Naive thymus-derived CD8-positive, alpha-beta T cell (primary cell): ENCODE results near the gene RANBP3. TPM values are rescaled to one million over a fixed set of nuclear protein-coding genes. Genes with fewer than 3 reads are reported as not detected.
"Not testable (repeated sequence)": the region's sequence is repeated elsewhere in the genome, so short reads cannot be mapped to it uniquely, and the experiment has no call there.

Experiments
- ATAC-seq, 2 donors: fragments of 150-1000 bp; cut with Tn5 transposase in 1 of 2; sonication (Bioruptor Pico), chemical (Tn5 transposase) in 1 of 2; 1 replicate in 1 of 2; 2 replicates in 1 of 2; pipeline ENCODE4 v1.10.0; 2021; ENCODE audit warnings: mild to moderate bottlenecking in 2 of 2, moderate library complexity in 2 of 2
- POLR2A ChIA-PET: fragments of 350-600 bp; sonication (Branson Sonifier 250); formaldehyde crosslinking; loops from one replicate; lab custom pipeline; 2021; ENCODE audit warnings: antibody characterized with exemption; lab: Charles Lee
- DNase-seq, 10 donors: peaks; one replicate each; pipeline versions ENCODE4 v3.0.0 to v3.0.0-alpha.2; 2020 to 2022
- H3K27ac Mint-ChIP-seq, 10 donors: one replicate each; pipeline ENCODE4 v1.8.0; 2020 to 2022; ENCODE audit warnings: mild to moderate bottlenecking in 10 of 10, mixed read lengths in 10 of 10, moderate library complexity in 4 of 10, inconsistent platforms in 1 of 10
- H3K27me3 Mint-ChIP-seq, 5 donors: one replicate each; pipeline ENCODE4 v1.8.0; 2021 to 2022; ENCODE audit warnings: mixed read lengths in 5 of 5
- H3K36me3 Mint-ChIP-seq, 3 donors: one replicate each; pipeline ENCODE4 v1.8.0; 2020 to 2022; ENCODE audit warnings: mixed read lengths in 3 of 3, mild to moderate bottlenecking in 2 of 3, inconsistent platforms in 1 of 3
- H3K4me1 Mint-ChIP-seq, 4 donors: one replicate each; pipeline ENCODE4 v1.8.0; 2021 to 2022; ENCODE audit warnings: mixed read lengths in 4 of 4
- H3K4me3 Mint-ChIP-seq, 10 donors: one replicate each; pipeline ENCODE4 v1.8.0; 2020 to 2022; ENCODE audit warnings: mild to moderate bottlenecking in 10 of 10, mixed read lengths in 10 of 10, moderate library complexity in 6 of 10, inconsistent platforms in 1 of 10
- H3K9me3 Mint-ChIP-seq, 9 donors: one replicate each; pipeline ENCODE4 v1.8.0; 2020 to 2022; ENCODE audit warnings: mixed read lengths in 9 of 9, mild to moderate bottlenecking in 3 of 9, inconsistent platforms in 1 of 9, moderate library complexity in 1 of 9
- polyA plus RNA-seq, 3 donors: library from polyadenylated mRNA; unstranded; fragments of 300-500 nt; fragmentation: Illumina TruSeq; gene quantifications; one replicate each; pipeline ENCODE4 v1.2.3, GENCODE V29; 2021
- total RNA-seq, 8 experiments: library from RNA in 2 of 8; stranded (reverse) in 2 of 8; gene quantifications; one replicate each; pipeline ENCODE4 v1.2.3 and lab custom pipeline; 2021 to 2026

Gene RANBP3
- total and polyA plus RNA-seq, 5 experiments from 2014 or later: 7.7 to 145 (median 13.0) TPM

- H3K27ac Mint-ChIP-seq: peak overlapping the region in 1 of 10 donors; percentile 6
- POLR2A ChIA-PET: interaction anchor here (1.2 to 4.7 kb wide), 2 partner anchors 13 to 67 kb away, joined by 3 to 26 read pairs; partner anchors contain the start of genes NDUFA11 and VMAC
These were observed 87.8 kb downstream of the RANBP3 start for GRCh38 chr19:5890099-5890498.

GRCh38 chr19:5889288-5889971, 88.5 kb downstream of the RANBP3 start:
- Mint-ChIP-seq H3K36me3 (peaks cover 0 to 2% (median 0%) of the 10 kb centered on the region in 3 donors), H3K27ac (peak overlapping the region in 3 of 10 donors; percentile 6 to 61 (median 35)), H3K27me3 (peaks cover 6 to 41% (median 15%) of the 10 kb centered on the region in 5 donors), H3K9me3 (no peaks in the 10 kb centered on the region), H3K4me1 (peaks cover 0 to 7% (median 3%) of the 10 kb centered on the region in 4 donors), H3K4me3 (no peak overlapping the region)
- POLR2A ChIA-PET: interaction anchor here (0.8 to 4.7 kb wide), 2 partner anchors 14 to 25 kb away, joined by 5 to 26 read pairs; partner anchors contain the start of genes CAPS, NDUFA11 and VMAC
- no peak for DNase-seq
- ATAC-seq: no peak

More at GRCh38 chr19:5890099-5890498, 87.8 kb downstream of the RANBP3 start:
- Mint-ChIP-seq H3K4me3 (no peak overlapping the region), H3K36me3 (peaks cover 0 to 4% (median 0%) of the 10 kb centered on the region in 3 donors), H3K9me3 (no peaks in the 10 kb centered on the region), H3K27me3 (peaks cover 6 to 38% (median 15%) of the 10 kb centered on the region in 5 donors), H3K4me1 (peaks cover 0 to 7% (median 3%) of the 10 kb centered on the region in 4 donors)
- DNase-seq (no peak), ATAC-seq (no peak)

GRCh38 chr19:5884065-5884811, 93.7 kb downstream of the RANBP3 start:
- peaks cover 13 to 45% (median 16%) of the 10 kb centered on the region in 5 donors for H3K27me3 Mint-ChIP-seq
- POLR2A ChIA-PET, H3K27ac Mint-ChIP-seq, DNase-seq, H3K36me3 Mint-ChIP-seq, ATAC-seq, H3K4me1 Mint-ChIP-seq, H3K4me3 Mint-ChIP-seq, H3K9me3 Mint-ChIP-seq: not testable (repeated sequence)

GRCh38 chr19:5883157-5883873, 94.6 kb downstream of the RANBP3 start:
- DNase-seq, H3K27ac Mint-ChIP-seq, H3K36me3 Mint-ChIP-seq, H3K9me3 Mint-ChIP-seq, H3K4me1 Mint-ChIP-seq, POLR2A ChIA-PET, ATAC-seq, H3K4me3 Mint-ChIP-seq: not testable (repeated sequence)
- H3K27me3 Mint-ChIP-seq: peaks cover 13 to 48% (median 18%) of the 10 kb centered on the region in 5 donors

- no peak overlapping the region for H3K27ac Mint-ChIP-seq
- DNase-seq (no peak), ATAC-seq (no peak)
- no peaks in the 10 kb centered on the region for H3K9me3 Mint-ChIP-seq
- H3K4me3 Mint-ChIP-seq: no peak overlapping the region
- POLR2A ChIA-PET: no interaction called here
- peaks cover 12 to 48% (median 23%) of the 10 kb centered on the region in 5 donors for H3K27me3 Mint-ChIP-seq
- H3K36me3 Mint-ChIP-seq: no peaks in the 10 kb centered on the region
- no peaks in the 10 kb centered on the region for H3K4me1 Mint-ChIP-seq
These were observed 95.4 kb downstream of the RANBP3 start for GRCh38 chr19:5882421-5882968.

GRCh38 chr19:5881543-5882299, 96.2 kb downstream of the RANBP3 start:
- DNase-seq: no peak
- H3K27me3 Mint-ChIP-seq: peaks cover 12 to 51% (median 25%) of the 10 kb centered on the region in 5 donors
- no peaks in the 10 kb centered on the region for H3K4me1 Mint-ChIP-seq
- no peaks in the 10 kb centered on the region for H3K36me3 Mint-ChIP-seq
- no peak overlapping the region for H3K27ac Mint-ChIP-seq
- ATAC-seq: no peak
- POLR2A ChIA-PET: no interaction called here
- H3K9me3 Mint-ChIP-seq: no peaks in the 10 kb centered on the region
- no peak overlapping the region for H3K4me3 Mint-ChIP-seq

GRCh38 chr19:5880604-5881078, 97.3 kb downstream of the RANBP3 start:
- Mint-ChIP-seq H3K27me3 (peaks cover 12 to 52% (median 29%) of the 10 kb centered on the region in 5 donors), H3K9me3 (no peaks in the 10 kb centered on the region), H3K4me3 (no peak overlapping the region), H3K27ac (no peak overlapping the region), H3K36me3 (no peaks in the 10 kb centered on the region), H3K4me1 (no peaks in the 10 kb centered on the region)
- POLR2A ChIA-PET: no interaction called here
- ATAC-seq: no peak
- no peak for DNase-seq

GRCh38 chr19:5880196-5880595, 97.7 kb downstream of the RANBP3 start:
- H3K36me3 Mint-ChIP-seq: no peaks in the 10 kb centered on the region
- H3K27ac Mint-ChIP-seq: no peak overlapping the region
- DNase-seq (no peak), ATAC-seq (no peak)
- H3K9me3 Mint-ChIP-seq: no peaks in the 10 kb centered on the region
- POLR2A ChIA-PET: no interaction called here
- H3K4me3 Mint-ChIP-seq: no peak overlapping the region
- no peaks in the 10 kb centered on the region for H3K4me1 Mint-ChIP-seq
- H3K27me3 Mint-ChIP-seq: peaks cover 7 to 47% (median 25%) of the 10 kb centered on the region in 5 donors

- Mint-ChIP-seq H3K36me3 (no peaks in the 10 kb centered on the region), H3K27ac (no peak overlapping the region), H3K27me3 (peaks cover 3 to 39% (median 24%) of the 10 kb centered on the region in 5 donors), H3K4me1 (no peaks in the 10 kb centered on the region), H3K9me3 (no peaks in the 10 kb centered on the region), H3K4me3 (no peak overlapping the region)
- ATAC-seq (no peak), DNase-seq (no peak)
- POLR2A ChIA-PET: no interaction called here
These were observed 100.1 kb downstream of the RANBP3 start for GRCh38 chr19:5877882-5878281.

GRCh38 chr19:5877427-5877826, 100.5 kb downstream of the RANBP3 start:
- Mint-ChIP-seq H3K27ac (no peak overlapping the region), H3K36me3 (no peaks in the 10 kb centered on the region), H3K27me3 (peaks cover 3 to 37% (median 21%) of the 10 kb centered on the region in 5 donors), H3K4me3 (no peak overlapping the region), H3K4me1 (no peaks in the 10 kb centered on the region), H3K9me3 (no peaks in the 10 kb centered on the region)
- POLR2A ChIA-PET: no interaction called here
- DNase-seq: no peak
- no peak for ATAC-seq

GRCh38 chr19:5874496-5874895, 103.4 kb downstream of the RANBP3 start:
- H3K4me3 Mint-ChIP-seq, H3K9me3 Mint-ChIP-seq, POLR2A ChIA-PET, DNase-seq, ATAC-seq, H3K36me3 Mint-ChIP-seq, H3K4me1 Mint-ChIP-seq: not testable (repeated sequence)
- peak overlapping the region in 1 of 10 donors; percentile 52 for H3K27ac Mint-ChIP-seq
- H3K27me3 Mint-ChIP-seq: peaks cover under 1 to 29% (median 17%) of the 10 kb centered on the region in 5 donors
